Fibroblast of mammary gland (primary cell): ENCODE data around the gene GANAB.
A peak's percentile ranks its signal among the peaks of the same experiment; 100 is the strongest.
"Not testable (repeated sequence)": the region's sequence is repeated elsewhere in the genome, so short reads cannot be mapped to it uniquely, and the experiment has no call there.

ENCODE experiments used
- DNase-seq: peaks from one replicate; pipeline ENCODE4 v3.0.0-alpha.2; 2010; ENCODE audit warnings: low read depth
- H3K4me3 ChIP-seq: 2 replicates; pipeline ENCODE4 v1.5.1; 2011; ENCODE audit warnings: low read depth, mild to moderate bottlenecking, low read length, moderate library complexity; ENCODE audit not compliant: control insufficient read depth
- CTCF ChIP-seq: conservative IDR thresholded peaks from 2 replicates; pipeline ENCODE4 v1.5.1; 2011; ENCODE audit warnings: low read depth, low read length, inconsistent platforms; ENCODE audit not compliant: control insufficient read depth, insufficient read depth

Gene GANAB

DNA sequence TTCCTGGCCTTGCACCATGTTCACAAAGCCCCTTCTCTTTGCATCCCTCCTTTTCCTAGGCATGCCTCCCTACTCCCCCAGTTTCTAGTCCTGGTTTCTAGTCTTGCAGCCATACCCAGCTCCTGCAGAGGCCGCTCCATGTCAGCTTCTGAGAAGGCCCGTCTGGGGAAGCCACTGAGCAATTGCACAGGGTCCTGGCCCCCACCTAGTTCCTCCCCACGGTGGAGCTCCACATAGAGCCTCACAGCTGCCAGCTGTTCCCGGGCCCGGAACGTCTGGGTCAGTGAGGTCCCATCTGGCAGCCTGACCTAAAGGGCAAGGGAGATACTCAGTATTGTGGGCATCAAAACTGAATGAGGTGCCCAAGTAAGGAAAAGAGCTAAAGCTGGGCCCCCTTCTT, 30.3 kb upstream of the GANAB start:
- no peak for DNase-seq
- peak; percentile 5 for TF ChIP-seq CTCF
- no peak overlapping the region for H3K4me3 ChIP-seq

GRCh38 chr11:62675415-62675814, 29.0 kb upstream of the GANAB start:
- not testable (repeated sequence) for H3K4me3 ChIP-seq, DNase-seq

DNA sequence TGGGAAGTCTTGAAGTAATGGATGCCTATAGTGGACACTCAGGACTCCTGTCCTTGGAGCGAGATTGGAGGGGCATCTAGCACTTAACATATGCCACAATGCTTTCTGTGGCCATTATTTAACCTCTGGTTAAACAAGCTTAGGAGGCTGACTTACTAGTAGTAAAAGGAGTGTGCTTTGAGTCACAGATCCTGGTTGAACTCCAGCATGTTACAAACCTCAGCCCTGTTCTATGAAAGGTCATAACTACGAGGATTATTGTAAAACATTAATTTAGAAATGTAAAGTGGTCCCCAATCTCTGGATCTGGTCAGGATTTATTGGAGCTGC, 26.7 kb upstream of the GANAB start:
- peak overlapping the region; percentile 86 for H3K4me3 ChIP-seq
- no peak for TF ChIP-seq CTCF

GRCh38 chr11:62671608-62672389, 25.4 kb upstream of the GANAB start, which contains the start of the genes LBHD1 and UQCC3:
TSS of gene LBHD1 (minus strand) at chr11:62672267. CDS start at chr11:62670031, 2,236 bp downstream.
TSS of gene UQCC3 (plus strand) at chr11:62671673. CDS start at chr11:62671746, 73 bp downstream.
- TF ChIP-seq CTCF, result no peak
- DNase-seq, result peak; percentile 86
- peak within 1 kb of the TSS; percentile 86 for H3K4me3 ChIP-seq

More for the DNA sequence above, 26.7 kb upstream of the GANAB start:
- DNase-seq, result peak; percentile 53

DNA sequence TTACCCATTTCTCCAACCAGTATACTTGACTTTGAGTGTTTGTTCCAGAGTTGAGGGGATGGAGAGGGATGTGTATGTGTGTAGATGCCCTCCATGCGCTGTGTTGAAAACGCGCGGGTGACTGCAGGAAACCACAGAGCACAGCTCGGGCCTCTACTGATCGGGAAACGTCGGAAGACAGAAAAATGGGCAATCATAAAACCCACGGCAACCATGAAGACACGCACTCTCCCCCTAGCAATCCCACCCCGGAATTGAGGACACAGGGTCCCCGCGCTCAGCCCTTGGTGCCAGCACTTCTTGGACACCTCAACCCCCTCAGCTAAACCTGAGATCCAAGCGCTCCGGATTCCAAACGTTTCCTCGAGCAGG, 24.8 kb upstream of the GANAB start:
- DNase-seq, result peak; percentile 41
- H3K4me3 ChIP-seq, result peak overlapping the region; percentile 86
- no peak for TF ChIP-seq CTCF

DNA sequence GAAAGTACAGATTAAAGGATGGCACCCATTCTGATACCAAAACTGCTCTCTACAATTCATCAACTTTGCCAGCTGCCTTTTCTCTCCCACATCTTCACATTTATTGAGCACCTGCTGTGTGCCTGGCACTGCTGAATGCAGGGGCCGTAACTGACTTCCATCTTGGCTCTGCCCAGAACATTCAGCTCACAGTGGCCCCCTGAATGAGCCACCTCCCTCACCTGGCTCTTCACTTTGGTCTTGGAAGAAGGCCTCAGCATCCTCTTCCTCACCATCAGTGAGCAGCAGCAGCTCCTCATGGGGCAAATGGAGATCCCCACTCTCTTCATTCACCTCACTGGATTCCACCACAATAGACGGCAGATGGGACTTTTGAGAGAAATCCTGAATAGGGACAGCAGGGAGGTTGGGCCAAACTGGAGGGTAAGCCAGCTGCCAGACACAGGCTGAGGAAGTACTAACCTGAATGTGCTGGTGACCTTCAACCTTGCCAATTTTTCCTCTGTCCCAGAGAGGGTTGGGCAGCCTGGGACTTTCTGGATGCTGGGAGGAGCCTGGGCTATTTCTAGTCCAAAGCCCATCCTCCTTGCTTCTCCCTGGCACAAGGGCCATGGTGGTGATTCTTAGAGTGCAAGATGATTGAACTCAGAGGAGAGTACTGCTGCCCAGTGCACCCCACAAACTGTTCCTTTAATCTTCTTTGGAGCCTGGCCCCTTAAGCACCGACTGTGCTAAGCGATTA, 23.2 kb upstream of the GANAB start:
- no peak for TF ChIP-seq CTCF
- no peak for DNase-seq
- no peak overlapping the region for H3K4me3 ChIP-seq

- DNase-seq, result no peak
- TF ChIP-seq CTCF, result no peak
- no peak overlapping the region for H3K4me3 ChIP-seq
Observed at GRCh38 chr11:62667460-62667859, 21.0 kb upstream of the GANAB start.
